Measurements from ENCODE around the gene LRRC28.

LRRC28 gene

DNA sequence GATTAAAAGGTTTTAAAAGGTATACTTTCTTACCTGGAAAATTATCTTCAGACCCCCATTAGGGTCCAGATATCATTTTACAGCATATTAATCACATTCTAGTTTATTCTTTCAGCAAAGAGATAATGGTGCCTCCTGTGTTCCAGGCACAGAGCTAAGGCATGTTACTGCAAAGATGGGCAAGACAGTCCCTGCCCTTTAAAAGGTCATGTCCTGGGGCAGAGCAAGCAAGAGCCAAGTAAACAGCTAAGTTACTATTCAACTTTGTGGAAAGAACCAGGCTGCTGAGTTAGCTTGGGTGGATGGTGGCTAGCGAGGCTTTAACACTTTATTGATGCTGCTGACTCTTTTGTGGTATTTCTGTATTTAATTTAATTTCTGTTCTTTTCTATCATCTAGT, 75.0 kb downstream of the LRRC28 start:
- peaks cover 2% of the 10 kb centered on the region for H3K36me3 Mint-ChIP-seq (ENCODE audit: low read depth)
- no peaks in the 10 kb centered on the region for H3K27me3 Mint-ChIP-seq (ENCODE audit: low read depth)
- no peak overlapping the region for H3K27ac Mint-ChIP-seq
- H3K9me3 Mint-ChIP-seq = no peaks in the 10 kb centered on the region
- no peak overlapping the region for H3K4me3 Mint-ChIP-seq
- DNase-seq (ENCODE audit: low spot score) = no peak
- peaks cover 3% of the 10 kb centered on the region for H3K4me1 Mint-ChIP-seq (ENCODE audit: low read depth)

DNA sequence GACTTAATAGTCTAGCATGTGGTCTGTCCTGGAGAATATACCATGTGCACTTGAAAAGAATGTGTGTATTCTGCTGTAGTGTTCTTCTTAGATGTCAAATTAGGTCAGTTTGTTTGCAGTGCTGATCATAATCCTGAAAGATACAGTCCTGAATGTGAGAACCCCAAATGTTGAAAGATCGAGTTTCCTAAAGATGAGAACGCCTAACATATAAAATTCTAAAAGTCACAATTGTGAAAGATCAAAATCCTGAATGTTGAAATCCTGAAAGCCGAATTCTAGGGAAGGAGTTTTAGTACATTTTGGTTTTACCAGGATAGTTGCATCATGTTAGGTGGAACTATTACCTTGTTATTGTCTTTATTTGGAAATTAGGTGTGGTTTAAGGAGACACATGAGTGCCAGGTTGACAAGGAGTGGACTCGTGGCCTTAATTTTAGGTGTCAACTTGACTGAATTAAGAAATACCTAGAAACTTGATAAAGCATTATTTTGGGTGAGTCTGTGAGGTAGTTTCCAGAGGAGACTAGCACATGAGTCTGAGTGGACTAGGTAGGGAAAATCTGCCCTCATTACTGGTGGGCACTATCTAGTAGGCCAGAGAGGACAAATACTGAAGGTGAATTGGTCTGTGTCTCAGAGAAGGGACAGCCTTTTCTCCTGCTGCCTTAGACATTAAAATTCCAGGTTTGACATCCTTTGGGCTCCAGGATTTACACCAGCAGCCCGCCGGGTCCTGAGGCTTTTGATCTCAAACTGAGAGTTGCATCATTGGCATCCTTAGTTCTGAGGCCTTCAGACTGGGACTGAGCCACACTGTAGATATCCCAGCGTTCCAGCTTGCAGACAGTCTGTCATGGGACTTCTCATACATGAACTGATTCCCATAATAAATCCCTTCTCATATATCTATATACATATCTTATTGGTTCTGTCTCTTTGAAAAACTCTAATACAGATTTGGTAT, 77.1 kb downstream of the LRRC28 start:
- no peaks in the 10 kb centered on the region for H3K9me3 Mint-ChIP-seq
- H3K4me1 Mint-ChIP-seq (ENCODE audit: low read depth) = peaks cover 8% of the 10 kb centered on the region
- H3K27me3 Mint-ChIP-seq (ENCODE audit: low read depth) = no peaks in the 10 kb centered on the region
- no peak for DNase-seq (ENCODE audit: low spot score)
- H3K4me3 Mint-ChIP-seq = no peak overlapping the region
- H3K36me3 Mint-ChIP-seq (ENCODE audit: low read depth) = peaks cover 2% of the 10 kb centered on the region
- H3K27ac Mint-ChIP-seq = no peak overlapping the region

- Mint-ChIP-seq H3K27me3 (ENCODE audit: low read depth) (no peaks in the 10 kb centered on the region), H3K9me3 (no peaks in the 10 kb centered on the region), H3K4me1 (ENCODE audit: low read depth) (peaks cover 8% of the 10 kb centered on the region), H3K27ac (no peak overlapping the region), H3K4me3 (no peak overlapping the region), H3K36me3 (ENCODE audit: low read depth) (no peaks in the 10 kb centered on the region)
- DNase-seq (ENCODE audit: low spot score) = no peak
These were observed 80.1 kb downstream of the LRRC28 start for GRCh38 chr15:99331381-99331780.

DNA sequence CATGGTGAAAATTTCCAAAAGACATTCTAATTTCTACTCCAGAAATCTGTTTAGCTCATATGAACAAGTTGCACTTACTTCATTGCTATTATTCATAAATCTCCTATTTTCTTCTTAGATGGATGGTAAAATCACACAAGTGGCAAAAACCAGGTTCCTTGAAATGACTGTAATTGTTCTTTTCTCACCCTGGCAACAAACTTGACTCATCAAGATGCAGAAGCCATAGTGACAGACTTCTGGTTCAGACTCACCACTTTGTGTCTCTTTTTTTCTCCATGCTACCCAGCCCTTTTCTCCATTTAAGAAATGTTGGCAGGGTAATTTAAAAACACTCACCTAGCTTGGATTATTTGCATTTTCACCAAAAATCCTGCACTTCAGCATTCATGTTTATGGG, 82.1 kb downstream of the LRRC28 start:
- H3K27me3 Mint-ChIP-seq (ENCODE audit: low read depth) = no peaks in the 10 kb centered on the region
- H3K9me3 Mint-ChIP-seq = no peaks in the 10 kb centered on the region
- no peak for DNase-seq (ENCODE audit: low spot score)
- no peak overlapping the region for H3K4me3 Mint-ChIP-seq
- peaks cover 8% of the 10 kb centered on the region for H3K4me1 Mint-ChIP-seq (ENCODE audit: low read depth)
- H3K27ac Mint-ChIP-seq = no peak overlapping the region
- no peaks in the 10 kb centered on the region for H3K36me3 Mint-ChIP-seq (ENCODE audit: low read depth)

DNA sequence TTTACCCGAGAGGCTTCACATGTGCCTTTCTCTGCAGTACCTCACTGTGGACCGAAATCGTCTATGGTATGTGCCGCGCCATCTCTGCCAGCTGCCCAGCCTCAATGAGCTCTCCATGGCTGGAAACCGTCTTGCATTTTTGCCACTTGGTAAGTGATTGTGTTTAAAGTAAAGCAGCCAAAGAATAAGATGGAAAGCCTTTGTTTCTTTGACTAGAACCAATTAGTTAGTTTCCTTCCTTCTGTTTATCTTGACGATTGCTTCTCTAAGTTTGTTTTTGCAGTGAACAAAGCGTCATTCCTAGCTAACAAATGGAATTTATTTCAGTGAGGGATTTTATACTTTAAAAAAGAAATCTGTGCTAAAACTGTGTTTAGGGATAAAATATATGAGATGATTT, 82.7 kb downstream of the LRRC28 start:
- H3K9me3 Mint-ChIP-seq = no peaks in the 10 kb centered on the region
- peaks cover 8% of the 10 kb centered on the region for H3K4me1 Mint-ChIP-seq (ENCODE audit: low read depth)
- no peak overlapping the region for H3K27ac Mint-ChIP-seq
- DNase-seq (ENCODE audit: low spot score) = no peak
- no peaks in the 10 kb centered on the region for H3K36me3 Mint-ChIP-seq (ENCODE audit: low read depth)
- no peaks in the 10 kb centered on the region for H3K27me3 Mint-ChIP-seq (ENCODE audit: low read depth)
- H3K4me3 Mint-ChIP-seq = no peak overlapping the region

- no peaks in the 10 kb centered on the region for H3K36me3 Mint-ChIP-seq (ENCODE audit: low read depth)
- peaks cover 8% of the 10 kb centered on the region for H3K4me1 Mint-ChIP-seq (ENCODE audit: low read depth)
- H3K4me3 Mint-ChIP-seq = no peak overlapping the region
- DNase-seq (ENCODE audit: low spot score) = no peak
- H3K27me3 Mint-ChIP-seq (ENCODE audit: low read depth) = no peaks in the 10 kb centered on the region
- H3K9me3 Mint-ChIP-seq = no peaks in the 10 kb centered on the region
- no peak overlapping the region for H3K27ac Mint-ChIP-seq
These were observed 84.2 kb downstream of the LRRC28 start for GRCh38 chr15:99335508-99335907.

GRCh38 chr15:99336794-99337193, 85.5 kb downstream of the LRRC28 start:
- no peak overlapping the region for H3K27ac Mint-ChIP-seq
- no peaks in the 10 kb centered on the region for H3K4me1 Mint-ChIP-seq (ENCODE audit: low read depth)
- no peak overlapping the region for H3K4me3 Mint-ChIP-seq
- no peaks in the 10 kb centered on the region for H3K27me3 Mint-ChIP-seq (ENCODE audit: low read depth)
- no peaks in the 10 kb centered on the region for H3K9me3 Mint-ChIP-seq
- H3K36me3 Mint-ChIP-seq (ENCODE audit: low read depth) = no peaks in the 10 kb centered on the region
- no peak for DNase-seq (ENCODE audit: low spot score)

DNA sequence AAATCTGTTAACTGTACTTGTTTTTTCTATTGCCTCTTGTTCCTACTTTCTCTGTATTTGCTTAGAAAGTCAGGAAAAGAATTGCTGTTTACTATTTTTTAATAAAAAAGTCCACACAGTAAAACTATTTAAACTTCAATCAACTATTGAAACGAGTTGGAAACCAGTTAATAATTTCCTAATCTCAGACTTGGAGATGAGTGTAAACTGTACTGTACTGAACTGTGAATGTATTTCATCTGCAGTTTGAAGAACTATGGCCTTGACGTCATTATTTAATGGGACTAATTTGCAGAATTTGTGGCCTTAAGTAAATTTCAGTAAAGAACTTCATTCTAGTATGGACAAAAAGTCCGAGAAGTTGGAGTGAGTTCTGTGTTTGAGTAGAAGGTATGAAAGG, 89.1 kb downstream of the LRRC28 start:
- DNase-seq (ENCODE audit: low spot score) = no peak
- H3K4me1 Mint-ChIP-seq (ENCODE audit: low read depth) = peaks cover 8% of the 10 kb centered on the region
- H3K4me3 Mint-ChIP-seq = no peak overlapping the region
- no peaks in the 10 kb centered on the region for H3K27me3 Mint-ChIP-seq (ENCODE audit: low read depth)
- H3K9me3 Mint-ChIP-seq = no peaks in the 10 kb centered on the region
- no peak overlapping the region for H3K27ac Mint-ChIP-seq
- H3K36me3 Mint-ChIP-seq (ENCODE audit: low read depth) = no peaks in the 10 kb centered on the region

DNA sequence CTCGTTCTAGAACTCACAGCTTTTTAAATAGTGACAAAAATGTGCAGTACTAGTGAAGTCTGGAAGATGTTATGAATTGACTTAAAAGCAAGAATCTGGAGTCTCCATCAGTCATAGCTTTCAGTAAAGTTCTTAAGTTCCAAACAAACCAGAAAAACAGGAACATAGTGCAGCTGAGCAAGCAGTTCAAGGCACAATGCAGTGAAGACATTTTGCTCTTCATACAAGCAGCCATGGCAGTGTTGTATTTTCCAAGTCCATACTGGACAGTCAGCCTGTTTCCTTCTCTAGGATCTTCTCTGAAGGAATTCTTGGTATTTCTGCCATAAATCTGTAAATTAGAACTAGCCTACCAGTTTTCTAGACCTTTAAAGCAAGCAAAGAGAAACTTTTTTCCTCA, 90.5 kb downstream of the LRRC28 start:
- no peaks in the 10 kb centered on the region for H3K36me3 Mint-ChIP-seq (ENCODE audit: low read depth)
- H3K9me3 Mint-ChIP-seq = no peaks in the 10 kb centered on the region
- DNase-seq (ENCODE audit: low spot score) = no peak
- no peaks in the 10 kb centered on the region for H3K27me3 Mint-ChIP-seq (ENCODE audit: low read depth)
- H3K4me1 Mint-ChIP-seq (ENCODE audit: low read depth) = peaks cover 8% of the 10 kb centered on the region
- no peak overlapping the region for H3K27ac Mint-ChIP-seq
- H3K4me3 Mint-ChIP-seq = no peak overlapping the region

GRCh38 chr15:99343208-99343607, 91.9 kb downstream of the LRRC28 start:
- no peak for DNase-seq (ENCODE audit: low spot score)
- H3K27ac Mint-ChIP-seq = no peak overlapping the region
- peaks cover 8% of the 10 kb centered on the region for H3K4me1 Mint-ChIP-seq (ENCODE audit: low read depth)
- H3K4me3 Mint-ChIP-seq = no peak overlapping the region
- H3K27me3 Mint-ChIP-seq (ENCODE audit: low read depth) = no peaks in the 10 kb centered on the region
- H3K9me3 Mint-ChIP-seq = no peaks in the 10 kb centered on the region
- H3K36me3 Mint-ChIP-seq (ENCODE audit: low read depth) = no peaks in the 10 kb centered on the region

- peaks cover 8% of the 10 kb centered on the region for H3K4me1 Mint-ChIP-seq (ENCODE audit: low read depth)
- H3K27ac Mint-ChIP-seq = no peak overlapping the region
- peaks cover under 1% of the 10 kb centered on the region for H3K36me3 Mint-ChIP-seq (ENCODE audit: low read depth)
- H3K27me3 Mint-ChIP-seq (ENCODE audit: low read depth) = no peaks in the 10 kb centered on the region
- no peaks in the 10 kb centered on the region for H3K9me3 Mint-ChIP-seq
- no peak overlapping the region for H3K4me3 Mint-ChIP-seq
- peak; percentile 8 for DNase-seq (ENCODE audit: low spot score)
These were observed 92.7 kb downstream of the LRRC28 start for GRCh38 chr15:99343881-99344551.

DNA sequence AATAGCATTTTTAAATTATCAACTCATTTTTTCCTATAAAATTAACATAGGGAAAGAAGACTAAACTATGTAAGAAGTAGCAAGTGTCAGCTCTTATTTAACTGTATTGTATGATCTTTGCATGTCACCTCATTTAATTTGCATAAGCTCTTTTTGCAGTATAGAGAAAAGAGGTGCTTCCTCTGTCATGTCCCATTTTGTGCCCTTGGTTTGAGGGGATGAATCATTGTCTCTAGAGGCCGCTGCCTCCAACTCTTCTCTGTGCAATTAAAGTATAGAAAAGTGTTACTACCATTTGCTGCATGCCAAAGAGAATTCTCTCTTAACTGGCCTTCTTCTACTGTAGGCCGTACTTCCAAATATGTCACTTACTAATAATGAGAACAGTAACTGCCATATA, 93.4 kb downstream of the LRRC28 start:
- Mint-ChIP-seq H3K4me3 (no peak overlapping the region), H3K4me1 (ENCODE audit: low read depth) (peaks cover 8% of the 10 kb centered on the region), H3K9me3 (peaks cover 5% of the 10 kb centered on the region), H3K36me3 (ENCODE audit: low read depth) (peaks cover 5% of the 10 kb centered on the region), H3K27ac (no peak overlapping the region), H3K27me3 (ENCODE audit: low read depth) (no peaks in the 10 kb centered on the region)
- no peak for DNase-seq (ENCODE audit: low spot score)

DNA sequence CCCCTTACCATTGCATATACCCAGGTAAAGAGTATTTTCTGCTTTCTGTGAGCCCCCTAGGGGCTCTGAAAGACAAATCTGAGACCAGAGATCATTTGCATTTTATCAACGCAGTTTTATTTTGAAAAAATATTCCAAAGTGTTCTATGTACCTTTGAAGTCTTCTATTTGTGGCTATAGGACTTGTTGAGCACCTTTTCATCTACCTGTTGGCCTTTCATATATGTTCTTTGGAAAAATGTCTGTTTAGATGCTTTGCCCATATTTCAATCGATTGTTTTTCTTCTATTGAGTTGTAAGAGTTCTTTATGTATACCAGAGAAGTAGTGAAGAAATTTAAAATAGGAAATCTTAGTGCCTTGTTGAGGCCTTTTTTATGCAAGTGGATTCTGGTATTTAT, 94.0 kb downstream of the LRRC28 start:
- peaks cover 5% of the 10 kb centered on the region for H3K36me3 Mint-ChIP-seq (ENCODE audit: low read depth)
- peaks cover 8% of the 10 kb centered on the region for H3K4me1 Mint-ChIP-seq (ENCODE audit: low read depth)
- peaks cover 5% of the 10 kb centered on the region for H3K9me3 Mint-ChIP-seq
- DNase-seq (ENCODE audit: low spot score) = no peak
- H3K4me3 Mint-ChIP-seq = no peak overlapping the region
- H3K27me3 Mint-ChIP-seq (ENCODE audit: low read depth) = no peaks in the 10 kb centered on the region
- H3K27ac Mint-ChIP-seq = no peak overlapping the region

DNA sequence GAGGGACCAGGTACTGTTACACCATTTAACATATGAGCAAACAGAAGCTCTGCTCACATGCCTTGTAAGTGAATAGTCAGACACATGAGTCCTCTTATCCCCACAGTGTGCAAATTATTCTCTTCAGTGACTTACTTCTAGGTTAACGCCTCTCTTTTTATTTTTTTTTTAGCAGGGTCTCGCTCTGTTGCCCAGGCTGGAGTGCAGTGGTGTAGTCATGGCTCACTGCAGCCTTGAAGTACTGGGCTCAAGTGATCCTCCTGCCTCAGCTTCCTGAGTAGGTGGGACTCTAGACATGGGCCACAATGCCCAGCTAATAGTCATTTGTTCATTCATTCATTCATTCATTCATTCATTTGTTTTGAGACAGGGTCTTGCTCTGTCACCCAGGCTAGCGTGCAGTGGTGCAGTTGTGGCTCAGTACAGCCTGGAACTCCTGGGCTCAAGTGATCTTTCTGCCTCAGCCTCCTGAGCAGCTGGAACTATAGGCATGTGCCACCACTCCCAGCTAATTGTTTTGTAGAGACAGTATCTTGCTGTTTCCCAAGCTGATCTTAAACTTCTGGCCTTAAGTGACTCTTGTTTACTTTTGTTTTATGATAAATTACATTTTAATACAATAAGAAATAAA, 94.7 kb downstream of the LRRC28 start:
- peaks cover 8% of the 10 kb centered on the region for H3K4me1 Mint-ChIP-seq (ENCODE audit: low read depth)
- DNase-seq (ENCODE audit: low spot score) = no peak
- H3K27me3 Mint-ChIP-seq (ENCODE audit: low read depth) = no peaks in the 10 kb centered on the region
- H3K36me3 Mint-ChIP-seq (ENCODE audit: low read depth) = peaks cover 5% of the 10 kb centered on the region
- H3K27ac Mint-ChIP-seq = no peak overlapping the region
- no peak overlapping the region for H3K4me3 Mint-ChIP-seq
- H3K9me3 Mint-ChIP-seq = peaks cover 5% of the 10 kb centered on the region

Measured in T-helper 2 cell treated with Interferon-gamma antibody and Interleukin-4, amounts not matched to agents 5 μg/mL and 100 μg/mL, for 36 hours (primary cell).